ENCODE results near the gene RPS5. TPM values are rescaled to one million over a fixed set of nuclear protein-coding genes. Genes with fewer than 3 reads are reported as not detected.
A peak's percentile ranks its signal among the peaks of the same experiment; 100 is the strongest.

The RPS5 gene
- total RNA-seq, 1 experiment from 2014 or later = 1,249 TPM

GRCh38 chr19:58380037-58380661, 6.9 kb upstream of the RPS5 start:
- Histone ChIP-seq H3K27me3 (replicated peaks; ENCODE audit: insufficient read depth, low read depth, low read length, poor library complexity) (no peaks in the 10 kb centered on the region), H3K9me3 (ENCODE audit: low read depth, low read length, poor library complexity, severe bottlenecking) (no peaks in the 10 kb centered on the region), H3K4me1 (ENCODE audit: insufficient read depth, low read length, poor library complexity, severe bottlenecking) (peaks cover 5% of the 10 kb centered on the region), H3K4me3 (ENCODE audit: low read depth, low read length, poor library complexity, severe bottlenecking) (peak overlapping the region; percentile 72), H3K36me3 (ENCODE audit: insufficient read depth, low read length, poor library complexity, severe bottlenecking) (no peaks in the 10 kb centered on the region), H3K27ac (ENCODE audit: low read depth, low read length, poor library complexity, severe bottlenecking) (peak overlapping the region; percentile 96)
- ChIA-PET CTCF (no interaction called here), POLR2A (ENCODE audit: low non-redundant PET) (no interaction called here)
- BruUV-seq (replicated peaks) = TSS peak; percentile 31
- DNase-seq (ENCODE audit: low spot score) = no peak
- intact Hi-C loops (cut with micrococcal nuclease; ENCODE audit: unreplicated experiment) = loop anchor here (2.0 kb wide), 1 partner anchor 75 kb away; the partner anchor contains the start of gene ERVK3-1
- TF ChIP-seq EZH2 (IDR thresholded peaks at IDR 0.05; ENCODE audit: borderline replicate concordance, low read depth, low read length, poor library complexity, severe bottlenecking) (no peak), CTCF (conservative IDR thresholded peaks at IDR 0.05; ENCODE audit: low read depth, low read length) (no peak)

GRCh38 chr19:58380662-58381459, 6.2 kb upstream of the RPS5 start, which contains the start of gene ZNF837:
Gene ZNF837, minus strand, starts transcription at chr19:58381030. Its CDS starts 11,698 bp downstream, at chr19:58369332.
- ChIA-PET CTCF (no interaction called here), POLR2A (ENCODE audit: low non-redundant PET) (no interaction called here)
- TF ChIP-seq EZH2 (IDR thresholded peaks at IDR 0.05; ENCODE audit: borderline replicate concordance, low read depth, low read length, poor library complexity, severe bottlenecking) (no peak), CTCF (conservative IDR thresholded peaks at IDR 0.05; ENCODE audit: low read depth, low read length) (no peak)
- no peaks in the 10 kb centered on the region for H3K9me3 ChIP-seq (ENCODE audit: low read depth, low read length, poor library complexity, severe bottlenecking)
- intact Hi-C loops (cut with micrococcal nuclease; ENCODE audit: unreplicated experiment) = loop anchor here (2.0 kb wide), 1 partner anchor 76 kb away; the partner anchor contains the start of gene ERVK3-1
- peak within 1 kb of the TSS; percentile 96 for H3K27ac ChIP-seq (ENCODE audit: low read depth, low read length, poor library complexity, severe bottlenecking)
- H3K36me3 ChIP-seq (ENCODE audit: insufficient read depth, low read length, poor library complexity, severe bottlenecking) = no peaks in the 10 kb centered on the region
- peak within 1 kb of the TSS; percentile 72 for H3K4me3 ChIP-seq (ENCODE audit: low read depth, low read length, poor library complexity, severe bottlenecking)
- BruUV-seq (replicated peaks) = no TSS peak
- peak; percentile 100 for DNase-seq (ENCODE audit: low spot score)
- H3K27me3 ChIP-seq (replicated peaks; ENCODE audit: insufficient read depth, low read depth, low read length, poor library complexity) = no peaks in the 10 kb centered on the region
- peaks cover 5% of the 10 kb centered on the region for H3K4me1 ChIP-seq (ENCODE audit: insufficient read depth, low read length, poor library complexity, severe bottlenecking)

- TF ChIP-seq CTCF (conservative IDR thresholded peaks at IDR 0.05; ENCODE audit: low read depth, low read length) = no peak
- TSS peak; percentile 50 for BruUV-seq (replicated peaks)
- no peak for DNase-seq (ENCODE audit: low spot score)
- ChIA-PET POLR2A (ENCODE audit: low non-redundant PET) (no interaction called here), CTCF (no interaction called here)
- peak overlapping the region; percentile 96 for H3K27ac ChIP-seq (ENCODE audit: low read depth, low read length, poor library complexity, severe bottlenecking)
- H3K4me3 ChIP-seq (ENCODE audit: low read depth, low read length, poor library complexity, severe bottlenecking) = peak overlapping the region; percentile 72
- H3K27me3 ChIP-seq (replicated peaks; ENCODE audit: insufficient read depth, low read depth, low read length, poor library complexity) = no peaks in the 10 kb centered on the region
- H3K4me1 ChIP-seq (ENCODE audit: insufficient read depth, low read length, poor library complexity, severe bottlenecking) = peaks cover 5% of the 10 kb centered on the region
- no peaks in the 10 kb centered on the region for H3K9me3 ChIP-seq (ENCODE audit: low read depth, low read length, poor library complexity, severe bottlenecking)
- intact Hi-C loops (cut with micrococcal nuclease; ENCODE audit: unreplicated experiment) = loop anchor here (2.0 kb wide), 1 partner anchor 77 kb away; the partner anchor contains the start of gene ERVK3-1
- no peaks in the 10 kb centered on the region for H3K36me3 ChIP-seq (ENCODE audit: insufficient read depth, low read length, poor library complexity, severe bottlenecking)
Measured at GRCh38 chr19:58381460-58382212, 5.4 kb upstream of the RPS5 start.
